Osteocyte (in vitro differentiated cells): Measurements from ENCODE around the gene FURIN. TPM values are rescaled to one million over a fixed set of nuclear protein-coding genes. Genes with fewer than 3 reads are reported as not detected.

Experiments used
- DNase-seq: peaks from one replicate; pipeline ENCODE4 v3.0.0; 2021; ENCODE audit warnings: mixed read lengths; ENCODE audit not compliant: unreplicated experiment; ENCODE audit errors: extremely low spot score
- H3K27ac Mint-ChIP-seq: one replicate; pipeline ENCODE4 v1.8.0; 2021; ENCODE audit warnings: mild to moderate bottlenecking, mixed read lengths; ENCODE audit not compliant: unreplicated experiment
- H3K27me3 Mint-ChIP-seq: one replicate; pipeline ENCODE4 v1.8.0; 2021; ENCODE audit warnings: mixed read lengths; ENCODE audit not compliant: unreplicated experiment
- H3K36me3 Mint-ChIP-seq: one replicate; pipeline ENCODE4 v1.8.0; 2021; ENCODE audit warnings: mixed read lengths; ENCODE audit not compliant: unreplicated experiment
- H3K4me1 Mint-ChIP-seq: one replicate; pipeline ENCODE4 v1.8.0; 2021; ENCODE audit warnings: mixed read lengths; ENCODE audit not compliant: unreplicated experiment
- H3K4me3 Mint-ChIP-seq: one replicate; pipeline ENCODE4 v1.8.0; 2021; ENCODE audit warnings: mild to moderate bottlenecking, moderate library complexity, mixed read lengths; ENCODE audit not compliant: unreplicated experiment
- H3K9me3 Mint-ChIP-seq: one replicate; pipeline ENCODE4 v1.8.0; 2021; ENCODE audit warnings: mixed read lengths; ENCODE audit not compliant: unreplicated experiment
- total RNA-seq: library from RNA; stranded (reverse); gene quantifications from 2 replicates; pipeline ENCODE4 v1.2.1, GENCODE V29; 2021
- TF ChIP-seq, protein P1 (sequence below): fragments of 200-600 bp; sonication (generic); IDR thresholded peaks from 2 replicates; pipeline ENCODE4 v1.5.0; 2021; ENCODE audit warnings: antibody characterized with exemption, mild to moderate bottlenecking, moderate library complexity

Gene FURIN
- total RNA-seq, 1 donor from 2014 or later = 96.2 TPM

DNA sequence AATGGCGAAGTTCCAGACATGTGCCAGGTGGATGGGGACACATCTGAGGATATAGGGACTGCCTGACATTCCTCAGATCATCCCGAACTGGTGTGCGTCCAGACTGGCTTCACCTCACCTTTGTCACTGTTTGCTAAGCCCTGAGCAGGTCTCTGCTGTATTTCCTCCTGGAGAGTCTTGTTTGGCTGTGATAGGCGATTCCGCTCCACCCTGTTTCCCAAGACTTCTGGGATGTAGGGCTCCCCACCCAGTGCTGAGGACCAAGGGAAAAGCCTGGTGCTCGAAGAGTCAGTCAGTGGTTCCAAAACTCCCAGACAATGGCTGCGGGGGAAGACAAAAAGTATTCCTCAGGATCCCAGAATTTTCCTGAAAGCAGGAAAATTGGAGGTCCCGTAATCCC is 11.1 kb upstream of the FURIN start:
- TF ChIP-seq, protein P1, sequence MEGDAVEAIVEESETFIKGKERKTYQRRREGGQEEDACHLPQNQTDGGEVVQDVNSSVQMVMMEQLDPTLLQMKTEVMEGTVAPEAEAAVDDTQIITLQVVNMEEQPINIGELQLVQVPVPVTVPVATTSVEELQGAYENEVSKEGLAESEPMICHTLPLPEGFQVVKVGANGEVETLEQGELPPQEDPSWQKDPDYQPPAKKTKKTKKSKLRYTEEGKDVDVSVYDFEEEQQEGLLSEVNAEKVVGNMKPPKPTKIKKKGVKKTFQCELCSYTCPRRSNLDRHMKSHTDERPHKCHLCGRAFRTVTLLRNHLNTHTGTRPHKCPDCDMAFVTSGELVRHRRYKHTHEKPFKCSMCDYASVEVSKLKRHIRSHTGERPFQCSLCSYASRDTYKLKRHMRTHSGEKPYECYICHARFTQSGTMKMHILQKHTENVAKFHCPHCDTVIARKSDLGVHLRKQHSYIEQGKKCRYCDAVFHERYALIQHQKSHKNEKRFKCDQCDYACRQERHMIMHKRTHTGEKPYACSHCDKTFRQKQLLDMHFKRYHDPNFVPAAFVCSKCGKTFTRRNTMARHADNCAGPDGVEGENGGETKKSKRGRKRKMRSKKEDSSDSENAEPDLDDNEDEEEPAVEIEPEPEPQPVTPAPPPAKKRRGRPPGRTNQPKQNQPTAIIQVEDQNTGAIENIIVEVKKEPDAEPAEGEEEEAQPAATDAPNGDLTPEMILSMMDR = no peak
- Mint-ChIP-seq H3K9me3 (no peaks in the 10 kb centered on the region), H3K4me3 (no peak overlapping the region), H3K4me1 (no peaks in the 10 kb centered on the region), H3K27me3 (no peaks in the 10 kb centered on the region), H3K27ac (no peak overlapping the region), H3K36me3 (no peaks in the 10 kb centered on the region)
- DNase-seq = no peak

- Mint-ChIP-seq H3K4me3 (no peak overlapping the region), H3K36me3 (no peaks in the 10 kb centered on the region), H3K27ac (no peak overlapping the region), H3K9me3 (no peaks in the 10 kb centered on the region), H3K27me3 (no peaks in the 10 kb centered on the region), H3K4me1 (peaks cover under 1% of the 10 kb centered on the region)
- TF ChIP-seq, protein P1 = no peak
- DNase-seq = no peak
These were observed 10.4 kb upstream of the FURIN start for GRCh38 chr15:90857883-90858443.

DNA sequence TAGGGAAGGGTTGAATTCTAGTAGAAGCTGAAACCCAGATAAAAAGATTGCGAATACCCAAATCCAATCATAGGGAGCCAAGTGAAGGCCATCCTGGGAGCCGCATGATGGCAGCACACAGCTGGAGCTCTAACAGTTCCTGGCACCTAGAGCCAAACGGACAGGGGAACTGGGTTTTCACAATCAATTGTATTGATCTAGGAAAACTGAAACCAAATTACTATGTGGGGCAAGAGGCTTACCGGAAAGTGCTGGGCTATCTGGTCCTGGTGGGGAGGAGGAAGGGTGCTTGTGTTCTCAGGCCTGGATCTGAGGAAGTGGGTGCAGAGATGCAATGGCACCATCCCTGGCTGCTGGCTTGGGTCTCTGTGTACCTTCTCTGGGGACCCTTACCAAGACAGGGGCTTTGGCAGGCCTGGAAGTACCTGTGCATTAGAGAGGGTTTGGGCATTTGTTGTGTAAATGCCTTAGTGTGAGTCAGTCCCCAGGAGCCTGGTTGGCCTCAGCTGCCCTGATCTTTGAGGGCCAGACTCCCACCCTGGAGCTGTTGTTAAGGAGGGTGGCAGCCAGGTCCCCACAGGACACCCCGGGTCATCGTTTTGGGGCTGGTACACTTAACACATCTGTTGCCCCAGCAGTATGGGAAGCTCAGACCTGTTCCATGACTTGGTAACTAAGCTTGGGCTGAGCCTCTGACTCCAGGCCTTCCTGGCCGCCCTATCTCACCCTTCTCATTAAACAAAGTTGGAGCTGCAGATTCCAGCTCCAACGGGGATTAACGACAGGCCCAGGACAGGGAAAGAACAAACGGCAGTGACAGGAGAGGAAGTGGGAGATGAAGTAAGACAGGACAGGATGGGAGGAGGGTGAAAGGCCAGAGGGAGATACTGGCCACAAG is 8.9 kb upstream of the FURIN start:
- TF ChIP-seq, protein P1 = no peak
- no peaks in the 10 kb centered on the region for H3K9me3 Mint-ChIP-seq
- peaks cover 12% of the 10 kb centered on the region for H3K4me1 Mint-ChIP-seq
- no peak overlapping the region for H3K4me3 Mint-ChIP-seq
- no peaks in the 10 kb centered on the region for H3K36me3 Mint-ChIP-seq
- H3K27me3 Mint-ChIP-seq = no peaks in the 10 kb centered on the region
- H3K27ac Mint-ChIP-seq = no peak overlapping the region
- no peak for DNase-seq

GRCh38 chr15:90860450-90860849 is 7.9 kb upstream of the FURIN start:
- H3K27ac Mint-ChIP-seq = no peak overlapping the region
- H3K9me3 Mint-ChIP-seq = no peaks in the 10 kb centered on the region
- H3K36me3 Mint-ChIP-seq = no peaks in the 10 kb centered on the region
- peaks cover 12% of the 10 kb centered on the region for H3K4me1 Mint-ChIP-seq
- no peak for DNase-seq
- no peak overlapping the region for H3K4me3 Mint-ChIP-seq
- no peaks in the 10 kb centered on the region for H3K27me3 Mint-ChIP-seq
- TF ChIP-seq, protein P1 = no peak

DNA sequence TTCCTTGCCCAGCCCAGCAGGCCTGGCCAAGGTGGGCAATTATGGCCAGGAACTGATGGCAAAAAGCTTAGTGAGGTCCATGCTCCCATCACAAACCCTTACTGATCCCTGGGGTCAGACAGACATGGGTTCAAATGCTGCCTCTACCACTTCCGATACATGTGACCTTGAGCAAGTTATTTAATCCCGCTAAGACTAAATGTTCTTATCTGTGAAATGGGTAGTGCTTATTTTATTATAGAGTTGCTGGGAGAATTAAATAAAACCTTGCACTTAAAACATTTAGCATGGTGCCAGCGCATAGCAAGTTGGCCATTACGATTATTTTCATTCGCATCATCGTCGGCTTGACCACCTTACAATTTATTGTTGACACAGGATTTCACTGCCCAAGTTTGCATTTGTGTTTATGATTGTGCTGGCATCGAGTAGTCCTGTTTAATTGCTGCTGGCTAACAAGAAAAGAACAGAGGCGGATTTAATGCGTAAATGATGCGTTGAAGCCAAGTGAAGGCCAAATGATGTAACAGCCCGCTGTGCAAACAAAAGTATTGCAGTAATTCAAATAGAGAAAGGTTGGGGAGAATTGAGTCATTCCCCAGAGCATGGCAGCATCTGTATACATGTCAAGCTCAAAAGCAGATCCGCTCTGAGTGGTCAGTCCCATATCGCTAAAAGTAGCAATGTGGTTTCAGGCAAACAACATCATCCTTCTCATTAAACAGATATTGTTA is 7.3 kb upstream of the FURIN start:
- no peaks in the 10 kb centered on the region for H3K9me3 Mint-ChIP-seq

More for the DNA sequence above, 7.3 kb upstream of the FURIN start:
- Mint-ChIP-seq H3K27me3 (no peaks in the 10 kb centered on the region), H3K27ac (no peak overlapping the region), H3K36me3 (no peaks in the 10 kb centered on the region), H3K4me1 (peaks cover 12% of the 10 kb centered on the region), H3K4me3 (no peak overlapping the region)
- TF ChIP-seq, protein P1 = no peak
- DNase-seq = no peak
